PC-3 (cell line): ENCODE measurements around the gene MUL1. TPM values are rescaled to one million over a fixed set of nuclear protein-coding genes. Genes with fewer than 3 reads are reported as not detected.
A peak's percentile ranks its signal among the peaks of the same experiment; 100 is the strongest.

Experiments used
- ATAC-seq: fragments of 200-7000 bp; cut with Tn5 transposase; 2 replicates; pipeline ENCODE4 v1.9.1; 2020; ENCODE audit warnings: mild to moderate bottlenecking, moderate library complexity
- BruUV-seq: library from RNA; stranded (reverse); fragments of 400-500 nt; replicated peaks from 2 replicates; lab custom pipeline; 2021; lab: Mats Ljungman, UMichigan
- CTCF ChIA-PET: fragments of 300-600 bp; sonication (Branson Sonifier 250); formaldehyde crosslinking; loops from one replicate; lab custom pipeline; 2022; ENCODE audit warnings: antibody characterized with exemption; lab: Charles Lee
- POLR2A ChIA-PET: fragments of 300-600 bp; sonication (Branson Sonifier 250); formaldehyde crosslinking; loops from one replicate; lab custom pipeline; 2022; ENCODE audit warnings: antibody characterized with exemption; ENCODE audit not compliant: unreplicated experiment; lab: Charles Lee
- DNase-seq: peaks from one replicate; pipeline ENCODE4 v3.0.0-alpha.2; 2015
- H2AFZ ChIP-seq: fragments of 300-600 bp; sonication (generic); 2 replicates; pipeline ENCODE4 v1.6.0; 2016; ENCODE audit warnings: antibody characterized with exemption, low read length
- H3F3A ChIP-seq: fragments of 300-600 bp; sonication (generic); one replicate; pipeline ENCODE4 v1.6.0; 2017; ENCODE audit warnings: antibody characterized with exemption, low read length, control low read depth, mild to moderate bottlenecking; ENCODE audit not compliant: unreplicated experiment
- H3K27ac ChIP-seq: fragments of 300-600 bp; sonication (generic); 2 replicates; pipeline ENCODE4 v1.5.1; 2016; ENCODE audit warnings: mild to moderate bottlenecking, low read length
- H3K27me3 ChIP-seq: fragments of 300-600 bp; sonication (generic); 2 replicates; pipeline ENCODE4 v1.6.1; 2016; ENCODE audit warnings: low read length, mixed read lengths
- H3K36me3 ChIP-seq: fragments of 300-600 bp; sonication (generic); 2 replicates; pipeline ENCODE4 v1.6.1; 2016; ENCODE audit warnings: low read depth, mixed run types, low read length, mixed read lengths
- H3K4me1 ChIP-seq: fragments of 300-600 bp; sonication (generic); 2 replicates; pipeline ENCODE4 v1.5.1; 2016; ENCODE audit warnings: low read length; ENCODE audit not compliant: insufficient read depth
- H3K4me2 ChIP-seq: fragments of 300-600 bp; sonication (generic); 2 replicates; pipeline ENCODE4 v1.6.0; 2016; ENCODE audit warnings: low read length
- H3K4me3 ChIP-seq: fragments of 300-600 bp; sonication (generic); 2 replicates; pipeline ENCODE4 v1.5.1; 2016; ENCODE audit warnings: mild to moderate bottlenecking, low read length, mixed read lengths
- H3K79me2 ChIP-seq: fragments of 300-600 bp; sonication (generic); 2 replicates; pipeline ENCODE4 v1.6.1; 2017; ENCODE audit warnings: low read length, mixed read lengths
- H3K9ac ChIP-seq: fragments of 300-600 bp; sonication (generic); 2 replicates; pipeline ENCODE4 v1.6.0; 2016; ENCODE audit warnings: mild to moderate bottlenecking, low read length
- H3K9me2 ChIP-seq: fragments of 300-600 bp; sonication (generic); replicated peaks from 2 replicates; pipeline ENCODE4 v1.6.1; 2016; ENCODE audit warnings: mixed run types, low read length, mixed read lengths
- H3K9me3 ChIP-seq: fragments of 300-600 bp; sonication (generic); 2 replicates; pipeline ENCODE4 v1.6.1; 2016; ENCODE audit warnings: low read length, mixed read lengths
- H4K20me1 ChIP-seq: fragments of 300-600 bp; sonication (generic); 2 replicates; pipeline ENCODE4 v1.6.1; 2016; ENCODE audit warnings: low read length, mixed read lengths
- CTCF ChIP-seq: fragments of 300-600 bp; sonication (generic); conservative IDR thresholded peaks from 2 replicates; pipeline ENCODE4 v1.5.1; 2017; ENCODE audit warnings: antibody characterized with exemption, low read depth, mild to moderate bottlenecking, low read length
- EZH2 ChIP-seq: fragments of 300-600 bp; sonication (generic); IDR thresholded peaks from one replicate; pipeline ENCODE4 v1.6.1; 2017; ENCODE audit warnings: antibody characterized with exemption, mild to moderate bottlenecking, low read length; ENCODE audit not compliant: unreplicated experiment
- EZH2phosphoT487 ChIP-seq: fragments of 300-600 bp; sonication (generic); IDR thresholded peaks from 2 replicates; pipeline ENCODE4 v1.6.1; 2018; ENCODE audit warnings: mild to moderate bottlenecking, antibody characterized with exemption, low read length, borderline replicate concordance
- intact Hi-C: fragments of 100-400 bp; cut with micrococcal nuclease; formaldehyde crosslinking; loops from 2 replicates; pipeline ENCODE4 v1.9.0; 2023
- total RNA-seq: library from RNA; depleted of rRNA; stranded (reverse); fragments of >200 nt; gene quantifications from 2 replicates; pipeline ENCODE4 v1.2.3, GENCODE V29; 2014

The MUL1 gene
- total RNA-seq, 1 experiment from 2014 or later = 28.9 TPM

- H3K4me3 ChIP-seq = no peak overlapping the region
- peaks cover 47% of the 10 kb centered on the region for H3K4me1 ChIP-seq
- ATAC-seq (peak; percentile 35), DNase-seq (peak; percentile 87)
- H3K27ac ChIP-seq = peak overlapping the region; percentile 98
- intact Hi-C loops = loop anchor here (1.0 to 10.0 kb wide), 4 partner anchors 282 to 580 kb away; no protein-coding TSS in a partner anchor
- H3K9me3 ChIP-seq = no peaks in the 10 kb centered on the region
- H3K27me3 ChIP-seq = no peaks in the 10 kb centered on the region
- H4K20me1 ChIP-seq = no peaks in the 10 kb centered on the region
- peaks cover 12% of the 10 kb centered on the region for H3F3A ChIP-seq
- no peaks in the 10 kb centered on the region for H3K9me2 ChIP-seq
- H3K36me3 ChIP-seq = peaks cover 8% of the 10 kb centered on the region; the same call in 1 of the 2 replicates
- ChIA-PET CTCF (interaction anchor here (0.6 to 1.9 kb wide), 9 partner anchors 14 to 578 kb away, joined by 3 to 23 read pairs (median 4); no protein-coding TSS in a partner anchor), POLR2A (interaction anchor here (0.5 to 0.6 kb wide), 3 partner anchors 9 to 215 kb away, joined by 3 read pairs; partner anchors contain the start of gene CAMK2N1)
- no TSS peak for BruUV-seq
- peak overlapping the region; percentile 36; the same call in 1 of the 2 replicates for H2AFZ ChIP-seq
- H3K9ac ChIP-seq = peak overlapping the region; percentile 76
- H3K79me2 ChIP-seq = no peaks in the 10 kb centered on the region
- H3K4me2 ChIP-seq = peak overlapping the region; percentile 57
- no peak for TF ChIP-seq CTCF
- no peak for TF ChIP-seq EZH2
- TF ChIP-seq EZH2phosphoT487 = no peak
These were observed 13.2 kb downstream of the MUL1 start for GRCh38 chr1:20494609-20495311.

GRCh38 chr1:20493839-20494608, 13.9 kb downstream of the MUL1 start:
- Histone ChIP-seq H3K9ac (peak overlapping the region; percentile 76), H3K9me2 (no peaks in the 10 kb centered on the region), H3K79me2 (no peaks in the 10 kb centered on the region), H3K27ac (peak overlapping the region; percentile 98), H2AFZ (peak overlapping the region; percentile 36), H3F3A (peaks cover 12% of the 10 kb centered on the region), H3K4me2 (peak overlapping the region; percentile 57), H4K20me1 (no peaks in the 10 kb centered on the region), H3K4me1 (peaks cover 47% of the 10 kb centered on the region), H3K4me3 (no peak overlapping the region), H3K27me3 (no peaks in the 10 kb centered on the region), H3K36me3 (peaks cover under 1% of the 10 kb centered on the region; the same call in 1 of the 2 replicates), H3K9me3 (no peaks in the 10 kb centered on the region)
- ATAC-seq (peak; percentile 57), DNase-seq (peak; percentile 97)
- POLR2A ChIA-PET = interaction anchor here (0.5 kb wide), 1 partner anchor 10 kb away, joined by 3 read pairs; no protein-coding TSS in a partner anchor
- no TSS peak for BruUV-seq
- intact Hi-C loops = loop anchor here (1.0 to 10.0 kb wide), 9 partner anchors 59 to 579 kb away; no protein-coding TSS in a partner anchor
- CTCF ChIA-PET = interaction anchor here (0.6 to 1.9 kb wide), 10 partner anchors 13 to 577 kb away, joined by 3 to 23 read pairs (median 4); no protein-coding TSS in a partner anchor
- TF ChIP-seq EZH2phosphoT487 = no peak
- peak; percentile 95 for TF ChIP-seq CTCF
- TF ChIP-seq EZH2 = no peak
